ENCODE results near the gene RPRD1B. TPM values are rescaled to one million over a fixed set of nuclear protein-coding genes. Genes with fewer than 3 reads are reported as not detected.

Gene RPRD1B
- total RNA-seq, 1 donor from 2014 or later: 39.4 TPM

- intact Hi-C loops (cut with micrococcal nuclease): no loop called here
- Mint-ChIP-seq H3K36me3 (ENCODE audit: low read depth) (no peaks in the 10 kb centered on the region), H3K27me3 (ENCODE audit: low read depth) (no peaks in the 10 kb centered on the region), H3K4me3 (ENCODE audit: low read depth) (no peak overlapping the region), H3K27ac (no peak overlapping the region), H3K4me1 (ENCODE audit: low read depth) (peaks cover 12% of the 10 kb centered on the region), H3K9me3 (no peaks in the 10 kb centered on the region)
- DNase-seq (ENCODE audit: low spot score): no peak
These were observed 103.1 kb downstream of the RPRD1B start for GRCh38 chr20:38136421-38137245.

GRCh38 chr20:38137441-38138037 lies 104.0 kb downstream of the RPRD1B start:
- H3K4me1 Mint-ChIP-seq (ENCODE audit: low read depth): peaks cover 12% of the 10 kb centered on the region
- no peak overlapping the region for H3K27ac Mint-ChIP-seq
- no peak overlapping the region for H3K4me3 Mint-ChIP-seq (ENCODE audit: low read depth)
- H3K9me3 Mint-ChIP-seq: no peaks in the 10 kb centered on the region
- DNase-seq (ENCODE audit: low spot score): no peak
- intact Hi-C loops (cut with micrococcal nuclease): no loop called here
- no peaks in the 10 kb centered on the region for H3K36me3 Mint-ChIP-seq (ENCODE audit: low read depth)
- H3K27me3 Mint-ChIP-seq (ENCODE audit: low read depth): no peaks in the 10 kb centered on the region

GRCh38 chr20:38138086-38138778 lies 104.7 kb downstream of the RPRD1B start:
- Mint-ChIP-seq H3K4me1 (ENCODE audit: low read depth) (peaks cover 12% of the 10 kb centered on the region), H3K36me3 (ENCODE audit: low read depth) (no peaks in the 10 kb centered on the region), H3K9me3 (no peaks in the 10 kb centered on the region), H3K27me3 (ENCODE audit: low read depth) (no peaks in the 10 kb centered on the region), H3K27ac (no peak overlapping the region), H3K4me3 (ENCODE audit: low read depth) (no peak overlapping the region)
- intact Hi-C loops (cut with micrococcal nuclease): no loop called here
- DNase-seq (ENCODE audit: low spot score): no peak

- Mint-ChIP-seq H3K4me3 (ENCODE audit: low read depth) (no peak overlapping the region), H3K27ac (no peak overlapping the region), H3K27me3 (ENCODE audit: low read depth) (no peaks in the 10 kb centered on the region), H3K9me3 (no peaks in the 10 kb centered on the region), H3K36me3 (ENCODE audit: low read depth) (no peaks in the 10 kb centered on the region), H3K4me1 (ENCODE audit: low read depth) (peaks cover 10% of the 10 kb centered on the region)
- intact Hi-C loops (cut with micrococcal nuclease): no loop called here
- DNase-seq (ENCODE audit: low spot score): no peak
These were observed 105.8 kb downstream of the RPRD1B start for GRCh38 chr20:38139156-38139912.

GRCh38 chr20:38139977-38140753 lies 106.6 kb downstream of the RPRD1B start:
- Mint-ChIP-seq H3K36me3 (ENCODE audit: low read depth) (no peaks in the 10 kb centered on the region), H3K27me3 (ENCODE audit: low read depth) (no peaks in the 10 kb centered on the region), H3K9me3 (no peaks in the 10 kb centered on the region), H3K4me1 (ENCODE audit: low read depth) (peaks cover 2% of the 10 kb centered on the region), H3K27ac (no peak overlapping the region), H3K4me3 (ENCODE audit: low read depth) (no peak overlapping the region)
- intact Hi-C loops (cut with micrococcal nuclease): no loop called here
- no peak for DNase-seq (ENCODE audit: low spot score)

- Mint-ChIP-seq H3K9me3 (no peaks in the 10 kb centered on the region), H3K27ac (no peak overlapping the region), H3K36me3 (ENCODE audit: low read depth) (no peaks in the 10 kb centered on the region), H3K4me3 (ENCODE audit: low read depth) (no peak overlapping the region), H3K27me3 (ENCODE audit: low read depth) (peaks cover 1% of the 10 kb centered on the region), H3K4me1 (ENCODE audit: low read depth) (no peaks in the 10 kb centered on the region)
- intact Hi-C loops (cut with micrococcal nuclease): no loop called here
- no peak for DNase-seq (ENCODE audit: low spot score)
These were observed 107.8 kb downstream of the RPRD1B start for GRCh38 chr20:38141204-38141888.

Other genes starting within 250 kb of the RPRD1B start
- 0.23 TPM in 1 of 2 replicates, not detected in the other for gene VSTM2L, start 130.6 kb upstream of the RPRD1B start, total RNA-seq
- 35.7 and 36.7 TPM in 2 replicates for gene TTI1, start 290 bp upstream of the RPRD1B start, total RNA-seq
- gene TGM2, start 131.5 kb downstream of the RPRD1B start, total RNA-seq: not detected in 2 replicates
- gene KIAA1755, start 227.0 kb downstream of the RPRD1B start, total RNA-seq: not detected in 2 replicates

Measured in activated T-helper 2 cell treated with anti-CD3 and anti-CD28 coated beads, Interferon-gamma antibody, Interleukin-2, Interleukin-4, amounts not matched to agents 10 μg/mL and 5 μg/mL and 100 μg/mL, durations not matched to agents 14 hours and 24 hours and 36 hours (primary cell).